ENCODE results near the gene MTA3.

MTA3 gene

DNA sequence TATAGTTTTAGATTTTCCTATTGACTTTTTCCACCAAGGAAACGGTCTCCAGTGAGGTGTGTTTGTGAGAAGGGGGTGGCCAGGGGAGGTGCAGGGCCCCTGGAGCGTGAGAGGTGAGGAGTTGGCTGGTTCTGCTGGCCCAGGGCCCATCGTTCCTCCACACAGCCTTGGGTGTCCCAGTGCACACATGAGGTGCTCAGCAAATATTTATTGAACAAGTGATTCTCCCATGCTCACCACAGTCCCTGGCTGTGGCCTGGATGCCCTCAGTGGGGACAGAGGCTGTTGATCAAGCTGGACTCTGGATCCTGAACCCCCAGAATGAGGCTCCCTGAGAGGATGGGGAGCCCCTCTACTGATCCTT is 219.0 kb downstream of the MTA3 start:
- no peak for DNase-seq (ENCODE audit: low spot score)

DNA sequence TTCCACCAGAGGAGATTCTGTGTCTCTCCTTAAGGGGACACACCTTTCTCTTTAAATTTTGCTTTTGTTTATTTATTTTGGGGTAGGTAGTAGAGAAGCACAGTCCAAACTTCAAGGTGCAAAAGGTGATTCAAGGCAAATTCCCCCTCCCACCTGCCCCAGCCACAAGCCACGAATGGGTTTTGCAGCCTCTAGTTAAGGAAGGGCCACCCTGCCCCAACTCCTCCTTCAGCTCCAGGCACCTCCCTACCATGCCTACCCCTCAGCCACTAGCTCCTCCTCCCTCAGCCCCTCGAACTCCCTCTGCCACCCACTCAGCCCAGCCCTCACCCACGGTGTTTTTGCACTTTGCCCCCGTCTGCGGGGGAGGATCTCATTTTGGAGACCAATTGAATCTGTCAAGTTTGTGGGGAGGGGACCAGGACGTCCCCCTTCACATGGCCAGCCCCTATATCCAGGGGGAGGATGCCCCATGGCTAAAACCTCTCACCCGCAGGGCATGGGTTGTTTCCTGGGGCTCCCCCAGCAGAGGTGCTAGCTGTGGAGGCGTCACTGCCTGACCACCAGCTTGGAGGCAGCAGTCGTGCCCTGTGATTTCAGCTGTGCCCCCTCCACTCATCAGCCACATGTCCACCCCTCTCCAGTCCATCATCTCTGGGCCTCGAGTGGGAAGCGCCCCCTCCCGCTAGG is 219.5 kb downstream of the MTA3 start:
- no peak for DNase-seq (ENCODE audit: low spot score)

DNA sequence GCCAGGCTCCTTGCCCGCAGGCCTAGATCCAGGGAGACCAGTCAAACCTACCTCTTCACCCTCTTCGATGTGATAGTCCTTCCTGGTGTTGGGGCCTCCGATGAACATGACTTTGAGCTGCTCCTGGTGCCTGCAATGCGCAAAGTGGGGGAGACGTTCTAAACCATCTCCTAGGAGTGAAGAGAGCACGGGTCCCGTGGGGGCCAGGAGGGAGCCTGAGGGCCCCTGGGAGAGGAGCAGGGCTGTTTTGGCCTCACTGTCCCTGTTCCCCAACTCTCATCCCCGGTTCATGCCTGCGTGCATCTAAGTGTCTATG is 220.0 kb downstream of the MTA3 start:
- no peak for DNase-seq (ENCODE audit: low spot score)

DNA sequence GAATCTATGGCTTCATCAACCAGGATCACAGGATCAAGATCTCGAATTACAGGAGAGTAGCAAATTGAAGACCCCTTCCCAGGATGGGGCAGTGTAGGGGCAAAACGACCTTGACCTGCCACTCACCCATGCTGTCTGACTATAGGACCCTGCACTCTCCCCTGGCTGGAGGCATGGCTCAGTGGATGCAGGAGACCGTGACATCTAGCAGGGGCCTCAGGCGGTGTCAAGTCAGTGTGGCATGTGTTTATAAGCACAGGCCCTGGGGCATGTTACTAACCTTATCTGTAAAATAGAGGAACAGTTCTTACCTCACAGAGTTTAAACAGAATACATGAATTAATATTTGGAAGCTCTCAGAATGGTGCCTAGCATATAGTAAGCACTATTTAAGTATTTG is 220.4 kb downstream of the MTA3 start:
- no peak for DNase-seq (ENCODE audit: low spot score)

DNA sequence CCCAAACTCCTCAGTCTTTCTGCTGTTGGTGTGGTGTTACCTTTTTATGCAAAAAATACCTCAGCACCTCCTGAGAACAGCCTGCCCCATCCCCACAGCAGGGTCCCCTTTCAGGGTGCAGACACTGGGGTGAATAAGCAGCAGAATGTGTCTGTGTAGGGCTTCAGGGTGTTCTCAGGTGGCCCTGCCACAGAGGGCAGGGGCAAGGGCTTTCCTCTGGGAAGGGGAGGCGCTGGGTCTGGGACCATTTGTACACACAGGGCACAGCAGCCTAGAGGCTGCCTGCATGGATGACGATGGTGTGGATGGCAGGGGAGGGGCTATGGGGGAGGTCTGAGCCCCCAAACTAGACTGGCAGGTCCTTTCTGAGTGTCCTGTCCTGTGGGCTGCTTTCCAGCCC is 221.3 kb downstream of the MTA3 start:
- no peak for DNase-seq (ENCODE audit: low spot score)

DNA sequence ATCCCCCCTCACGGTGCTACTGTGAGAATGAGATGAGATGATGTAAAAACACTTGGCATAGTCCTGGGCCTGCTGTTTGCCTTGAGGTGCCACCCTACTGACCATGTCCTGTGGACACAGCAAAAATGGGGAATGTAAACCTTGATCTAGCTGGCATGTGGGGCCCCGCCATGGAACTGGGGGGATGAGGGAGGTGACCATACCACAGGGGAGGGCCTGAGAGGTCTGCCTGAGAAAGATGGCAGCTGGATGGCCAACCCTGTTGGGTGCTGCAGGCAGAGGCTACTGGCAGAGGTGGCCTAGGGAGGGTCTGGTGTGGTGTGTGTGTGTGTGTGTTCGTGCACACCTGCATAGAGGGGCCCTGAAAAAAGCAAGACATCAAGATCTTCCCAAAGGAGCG is 223.2 kb downstream of the MTA3 start:
- DNase-seq (ENCODE audit: low spot score) = no peak

DNA sequence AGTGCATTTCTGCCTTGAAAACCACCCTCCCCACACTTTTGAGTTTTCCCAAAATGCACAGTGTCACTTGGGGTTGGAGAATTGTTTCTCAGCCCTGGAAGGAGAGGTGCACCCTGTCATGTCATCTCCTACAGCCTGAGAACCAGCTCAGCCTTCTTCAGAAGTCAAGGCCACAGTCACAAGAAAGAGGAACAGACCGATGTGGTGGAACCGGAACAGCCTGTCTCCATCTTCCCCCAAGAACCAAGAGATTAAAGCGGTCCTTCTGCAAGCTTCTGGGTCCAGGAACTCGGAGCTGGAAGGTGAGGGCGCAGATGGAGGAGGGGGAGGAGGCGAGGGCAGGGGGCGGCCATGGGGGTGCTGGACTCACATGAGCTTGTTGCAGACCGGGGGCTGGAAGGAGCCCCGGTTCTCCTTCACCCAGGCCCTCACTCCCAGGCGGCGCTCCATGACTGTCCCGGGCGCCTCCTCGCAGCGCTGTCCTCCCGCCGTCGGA is 223.7 kb downstream of the MTA3 start:
- no peak for DNase-seq (ENCODE audit: low spot score)

DNA sequence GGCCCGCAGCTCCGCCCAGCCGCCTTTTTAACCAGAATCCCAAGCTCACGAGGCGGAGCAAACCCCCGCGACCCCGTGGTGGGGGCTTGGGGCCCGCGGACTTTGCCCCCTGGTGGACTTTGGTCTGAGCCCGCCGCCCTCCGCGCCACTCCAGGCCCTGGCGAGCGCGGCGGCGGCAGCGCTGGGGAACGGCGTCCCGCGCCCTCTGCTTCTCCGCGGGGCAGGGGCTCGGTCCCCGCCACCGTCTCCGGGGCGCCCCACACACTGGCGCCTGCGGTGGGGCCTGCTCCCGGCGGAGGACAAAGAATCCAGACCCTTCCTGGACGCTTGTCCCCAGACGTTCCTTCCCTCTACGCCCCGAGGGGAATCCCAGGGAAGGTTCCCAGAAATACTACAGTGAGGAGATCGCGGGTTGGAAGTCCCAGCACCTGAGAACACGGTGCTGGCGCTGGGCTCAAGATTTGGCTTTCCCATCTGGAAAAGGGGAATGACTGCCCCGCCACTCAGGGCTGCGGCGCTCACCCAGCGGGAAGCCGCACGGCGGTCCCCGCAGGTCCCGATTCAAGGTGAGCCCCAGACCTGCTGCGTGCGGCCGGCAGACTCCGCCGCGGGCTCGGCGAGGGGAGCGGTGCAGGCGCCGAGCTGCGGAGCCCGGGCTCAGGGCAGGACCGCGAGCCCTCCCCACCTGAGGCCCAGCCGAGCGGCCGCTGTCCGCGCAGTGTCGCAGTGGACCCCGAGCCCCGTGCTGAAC is 224.3 kb downstream of the MTA3 start, which contains the start of gene HAAO:
Gene HAAO, minus strand, starts transcription at position 1 of the 751 bp plus-strand sequence. CDS start 47 bp downstream, outside the sequence.
- DNase-seq (ENCODE audit: low spot score) = no peak

DNA sequence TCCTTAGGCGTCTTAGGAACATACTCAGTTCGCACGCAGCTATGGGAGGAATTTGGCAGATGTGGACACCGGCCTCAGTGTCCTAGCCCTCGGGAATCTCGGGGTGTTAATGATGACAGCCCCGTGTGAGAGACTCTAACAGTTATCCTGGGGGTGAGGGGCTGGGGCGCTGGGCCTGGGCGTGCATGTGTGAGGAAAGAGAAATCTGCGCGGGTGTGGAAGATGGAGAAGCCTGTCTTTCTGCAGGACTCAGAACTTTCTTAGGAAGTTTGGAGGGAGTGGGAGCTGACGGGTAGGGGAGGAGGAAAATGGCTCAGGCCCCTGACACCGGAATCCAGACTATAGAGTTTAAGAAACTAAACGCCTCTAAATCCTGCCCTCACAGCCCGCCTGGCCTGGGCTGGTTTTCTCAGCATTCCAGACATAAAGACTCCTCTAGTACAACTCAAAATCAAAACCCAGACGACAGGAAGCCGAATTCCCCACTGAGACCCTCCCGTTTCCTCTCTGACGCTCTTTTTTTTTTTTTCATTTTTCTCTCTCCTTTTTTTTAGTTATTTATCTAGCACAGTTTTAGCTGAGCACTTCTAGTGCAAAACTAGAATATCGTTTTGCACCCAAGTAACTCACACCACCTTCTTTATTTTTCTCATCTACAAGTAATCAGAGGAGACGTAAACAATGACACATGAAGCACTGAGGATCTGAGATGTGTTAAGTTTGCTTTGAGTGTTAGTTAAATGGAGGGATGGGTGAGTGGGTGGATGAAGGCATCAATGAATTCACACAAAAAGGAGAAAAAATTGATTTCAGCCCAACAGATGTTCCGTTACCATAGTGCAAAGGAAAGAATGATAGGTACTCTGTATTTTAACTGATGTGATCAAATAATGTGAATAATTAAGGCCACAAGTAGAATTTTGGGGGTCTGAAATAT is 225.2 kb downstream of the MTA3 start:
- DNase-seq (ENCODE audit: low spot score) = no peak

DNA sequence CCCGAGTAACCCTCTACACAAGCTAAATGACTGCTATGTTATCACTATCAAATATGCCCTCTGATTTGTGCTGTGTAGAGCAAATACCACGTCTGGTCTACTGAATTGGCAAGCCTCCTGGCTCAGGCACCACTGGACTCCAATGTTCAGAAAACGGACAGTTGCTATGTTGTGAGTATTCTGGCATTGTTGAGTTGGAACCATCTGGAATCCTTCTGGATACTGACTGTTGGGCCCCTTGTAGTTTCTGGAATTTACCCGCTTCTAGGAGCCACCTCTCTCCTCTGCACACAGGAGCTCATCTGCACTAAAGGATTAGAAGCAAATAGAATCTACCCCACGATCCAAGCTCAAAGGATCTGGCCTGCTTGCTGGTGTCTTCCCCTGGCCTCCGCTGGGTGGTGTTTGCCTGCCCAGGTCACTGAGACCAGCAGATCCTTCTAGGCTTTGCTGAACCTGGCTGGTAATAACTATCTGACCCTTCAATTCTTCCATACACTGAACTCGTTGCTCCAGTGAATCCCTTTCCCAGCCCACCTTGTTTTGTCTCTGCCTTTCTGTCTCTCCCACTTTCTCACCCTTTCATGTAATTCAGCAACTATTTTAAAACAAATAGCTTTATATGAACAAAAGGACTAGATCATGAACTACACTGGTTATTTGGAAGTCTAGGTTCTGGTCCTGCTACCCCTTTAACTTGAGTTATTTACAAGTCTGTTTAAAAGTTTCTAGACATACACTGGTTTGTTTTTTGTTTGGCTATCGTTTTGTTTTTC is 226.0 kb downstream of the MTA3 start:
- DNase-seq (ENCODE audit: low spot score) = no peak

DNA sequence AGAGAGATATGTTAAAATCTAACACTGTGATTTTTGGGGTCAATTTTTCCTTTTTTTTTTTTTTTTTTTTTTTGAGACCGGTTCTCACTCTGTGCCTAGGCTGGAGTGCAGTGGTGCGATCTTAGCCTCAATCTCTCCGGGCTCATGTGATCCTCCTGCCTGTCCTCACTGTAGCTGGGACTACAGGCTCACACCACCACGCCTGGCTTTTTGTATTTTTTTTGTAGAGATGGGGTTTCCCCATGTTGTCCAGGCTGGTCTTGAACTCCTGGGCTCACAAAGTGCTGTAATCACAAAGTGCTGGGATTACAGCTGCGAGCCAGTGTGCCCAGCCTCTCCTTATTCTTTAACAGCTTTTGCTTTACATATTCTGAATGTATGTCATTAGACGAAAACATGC is 226.8 kb downstream of the MTA3 start:
- DNase-seq (ENCODE audit: low spot score) = no peak

DNA sequence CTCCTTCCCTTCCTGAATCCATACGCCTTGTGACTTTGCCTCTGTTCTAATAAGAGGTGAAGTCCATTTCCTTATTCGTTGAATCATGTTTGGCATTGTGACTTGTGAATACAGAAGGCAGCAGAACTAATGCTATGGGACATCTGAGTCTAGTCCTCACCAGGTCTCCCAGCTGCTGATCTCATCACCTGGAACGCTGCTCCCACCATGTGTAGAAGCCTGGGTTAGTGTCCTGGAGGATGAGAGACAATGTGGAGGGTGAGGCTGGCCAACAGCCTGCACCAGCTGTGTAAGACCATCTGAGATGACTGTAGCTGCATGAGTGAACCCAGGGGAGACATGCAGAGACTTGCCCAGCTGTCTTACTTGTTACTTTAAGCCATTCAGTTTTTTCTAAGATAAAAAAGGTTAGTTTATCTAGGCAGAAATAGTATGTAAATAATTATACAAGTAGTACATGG is 227.4 kb downstream of the MTA3 start:
- no peak for DNase-seq (ENCODE audit: low spot score)

DNA sequence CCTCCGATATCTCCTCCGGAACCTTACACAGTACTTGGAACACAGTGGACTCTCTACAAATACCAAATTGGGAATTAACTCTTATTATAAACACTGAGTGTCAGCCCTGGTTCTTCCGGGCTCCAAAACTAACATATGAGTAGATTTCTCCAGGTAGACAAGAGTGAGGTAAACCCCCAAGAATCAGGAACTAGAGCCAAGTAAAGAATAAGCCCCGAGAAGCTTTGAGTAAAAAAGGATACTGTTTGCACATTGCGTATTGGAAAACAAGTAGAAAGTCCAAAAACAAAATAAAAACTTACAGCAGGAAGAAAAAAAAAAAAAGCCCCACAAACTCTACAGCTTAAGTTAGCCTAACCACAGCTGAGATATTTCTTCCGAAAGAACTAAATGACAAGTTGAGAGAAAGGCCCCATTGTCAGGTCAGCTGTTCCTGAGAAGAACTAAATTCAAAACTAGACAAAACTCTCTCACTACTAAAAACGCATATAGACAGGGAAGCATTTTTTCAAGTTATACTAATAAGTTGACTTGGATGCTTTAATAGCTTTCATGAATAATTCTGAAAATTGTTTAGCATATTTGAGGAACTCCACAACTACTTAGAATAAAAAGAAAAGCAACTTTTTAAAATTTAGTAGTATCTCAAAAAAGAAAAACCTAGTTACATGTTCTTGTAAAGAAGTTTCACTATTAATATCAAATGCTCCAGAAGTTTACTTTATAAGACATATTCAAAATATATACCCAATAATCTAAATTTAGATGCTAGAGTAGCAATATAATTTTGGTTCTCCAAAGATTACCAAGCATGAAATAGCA is 228.2 kb downstream of the MTA3 start:
- DNase-seq (ENCODE audit: low spot score) = no peak

DNA sequence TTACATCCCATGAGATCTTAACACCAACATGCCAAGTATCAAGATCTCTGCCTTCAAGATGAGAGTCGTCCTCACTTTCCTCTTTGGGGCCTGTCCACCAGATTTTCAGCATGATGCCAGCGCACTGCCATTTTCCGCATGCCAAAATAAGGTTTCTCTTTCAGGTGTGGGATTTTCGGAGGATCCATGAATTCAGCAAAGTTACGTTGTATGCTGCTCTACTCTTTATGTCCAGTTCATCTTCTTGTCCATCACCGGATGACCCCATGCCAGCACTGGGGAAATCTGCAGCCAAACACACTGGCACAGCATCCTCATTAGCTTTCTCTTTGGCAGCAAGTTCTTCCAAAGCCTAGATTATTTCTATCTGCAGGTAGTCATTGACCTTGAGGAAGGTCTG is 228.8 kb downstream of the MTA3 start:
- no peak for DNase-seq (ENCODE audit: low spot score)

DNA sequence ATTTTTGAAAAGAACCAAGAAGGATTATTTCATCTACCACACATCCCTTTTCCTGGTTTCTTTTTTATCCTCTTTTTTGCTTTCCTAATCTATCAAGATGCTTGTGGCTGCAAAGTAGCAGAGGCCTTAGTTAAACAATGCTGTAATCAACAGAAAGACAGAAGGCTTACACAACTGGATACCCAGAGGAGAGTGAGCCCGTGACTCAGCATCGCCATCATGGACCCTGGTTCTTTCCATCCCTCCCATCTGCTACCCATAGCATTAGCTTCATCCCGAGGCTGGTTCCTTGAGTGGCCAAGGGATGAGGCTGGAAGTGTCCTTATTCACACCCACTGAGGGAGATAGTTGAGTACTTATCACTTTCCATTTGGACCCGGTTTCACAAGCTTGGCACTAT is 231.4 kb downstream of the MTA3 start:
- no peak for DNase-seq (ENCODE audit: low spot score)

DNA sequence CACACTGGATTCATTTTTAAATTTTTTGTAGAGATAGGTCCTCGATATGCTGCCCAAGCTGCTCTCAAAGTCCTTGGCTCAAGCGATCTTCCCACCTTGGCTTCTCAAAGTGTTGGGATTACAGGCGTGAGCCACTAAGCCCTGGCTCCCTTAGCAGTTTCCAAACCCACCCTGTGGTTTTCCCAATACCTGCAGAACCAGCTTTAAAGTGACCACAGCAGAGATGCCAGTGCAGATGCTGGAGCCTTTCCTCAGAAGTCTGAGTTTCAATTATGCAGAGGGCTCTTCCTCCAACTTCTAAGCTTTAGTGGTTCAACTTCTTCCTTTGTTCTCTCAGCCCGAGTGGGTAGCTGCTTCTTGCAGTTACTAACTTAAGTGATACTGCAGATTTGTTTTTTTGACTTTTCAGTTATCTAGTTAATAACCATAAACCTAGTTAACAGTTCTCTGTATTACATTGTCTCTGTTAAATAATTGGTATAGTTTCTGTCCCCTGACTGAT is 232.1 kb downstream of the MTA3 start:
- DNase-seq (ENCODE audit: low spot score) = no peak

DNA sequence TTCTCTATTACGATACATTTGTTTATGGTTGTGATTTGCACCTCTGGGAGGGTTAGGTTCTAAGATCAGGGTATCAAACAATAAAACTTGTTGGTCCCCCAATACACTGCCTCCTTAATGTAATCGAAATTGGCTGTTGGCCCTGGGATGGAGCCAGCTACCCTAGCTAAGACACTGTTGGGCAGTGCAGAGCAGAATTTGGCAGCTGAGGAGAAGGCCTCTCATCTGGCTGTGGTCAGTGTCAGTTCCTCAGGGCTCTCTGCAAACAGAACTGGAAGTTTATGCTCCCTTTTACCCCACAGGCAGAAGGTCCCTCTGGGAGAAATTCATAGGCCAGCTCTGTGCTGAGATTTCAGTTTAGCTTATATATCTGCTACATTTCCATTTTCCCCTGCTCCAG is 232.5 kb downstream of the MTA3 start:
- DNase-seq (ENCODE audit: low spot score) = no peak

DNA sequence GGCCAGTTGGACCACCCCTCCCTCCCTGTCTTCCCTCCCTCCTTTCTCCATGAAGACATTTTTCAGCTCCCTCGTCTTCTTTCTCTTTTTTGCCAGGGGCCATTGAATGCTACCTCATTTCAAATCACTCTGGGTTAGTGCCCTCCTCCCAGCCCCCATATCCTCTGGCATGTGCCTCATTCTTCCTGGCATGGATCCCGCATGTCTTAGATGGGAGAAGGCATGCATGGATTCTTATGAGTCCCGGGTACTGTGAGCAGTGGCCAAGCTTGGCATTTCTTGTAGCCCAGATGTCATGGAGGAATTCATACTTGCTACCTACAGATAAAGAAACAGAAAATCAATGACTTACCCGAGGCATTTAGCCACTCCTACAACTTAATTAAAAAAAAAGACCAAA is 232.9 kb downstream of the MTA3 start:
- DNase-seq (ENCODE audit: low spot score) = no peak

DNA sequence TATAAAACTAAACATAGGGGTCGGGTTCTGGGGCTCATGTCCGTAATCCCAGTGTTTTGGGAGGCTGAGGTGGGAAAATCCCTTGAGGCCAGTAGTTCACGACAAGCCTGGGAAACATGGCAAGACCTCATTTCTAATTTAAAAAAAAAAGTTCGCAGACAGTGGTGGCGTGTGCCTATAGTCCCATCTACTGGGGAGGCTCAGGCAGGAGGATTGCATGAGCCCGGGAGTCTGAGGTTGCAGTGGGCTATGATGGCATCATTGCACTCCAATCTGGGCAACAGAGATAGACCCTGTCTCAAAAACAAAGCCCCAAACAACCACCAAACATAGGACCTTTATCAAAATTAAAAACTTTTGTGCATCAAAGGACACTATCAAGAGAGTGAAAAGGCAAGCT is 233.7 kb downstream of the MTA3 start:
- DNase-seq (ENCODE audit: low spot score) = no peak

DNA sequence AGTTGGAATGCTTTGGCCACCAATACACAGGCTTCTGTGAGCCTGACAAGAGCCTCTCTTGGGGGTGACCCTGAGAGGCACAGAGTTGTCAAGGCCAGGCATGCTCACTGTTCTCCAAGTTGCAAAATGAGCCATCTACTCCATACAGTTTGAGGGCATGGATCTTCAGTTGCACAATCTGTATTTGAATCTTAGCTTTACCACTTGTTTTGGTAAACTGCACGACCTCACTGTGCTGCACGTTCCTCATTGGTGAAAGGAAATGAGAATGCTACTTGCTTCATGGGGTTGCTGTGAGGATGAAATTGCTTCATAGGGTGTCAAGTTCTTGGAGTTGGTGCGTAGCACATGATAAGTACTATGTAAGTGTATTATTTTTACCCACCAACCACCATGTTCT is 235.9 kb downstream of the MTA3 start:
- no peak for DNase-seq (ENCODE audit: low spot score)

DNA sequence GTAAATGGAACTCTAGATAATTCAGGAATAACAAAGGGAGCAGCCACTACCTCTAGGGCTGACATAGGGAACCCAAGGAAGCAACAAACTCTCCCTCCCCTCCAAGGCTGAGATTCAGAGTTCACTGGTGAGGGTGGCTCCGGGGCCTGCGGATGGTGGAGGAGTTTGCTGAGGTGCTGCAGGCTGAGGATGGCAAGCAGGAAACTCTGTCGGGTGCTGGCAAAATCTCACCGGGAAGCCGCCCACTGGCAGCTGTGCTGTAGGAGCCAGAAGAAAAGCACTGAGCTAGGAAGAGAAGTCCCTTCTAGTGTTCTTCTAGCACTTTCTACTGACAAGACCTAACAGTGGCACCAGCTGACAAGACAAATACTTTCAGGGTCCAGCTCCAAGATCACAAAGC is 236.5 kb downstream of the MTA3 start:
- DNase-seq (ENCODE audit: low spot score) = no peak
